ENCODE measurements around the gene HARS1.
"Not testable (repeated sequence)": the region's sequence is repeated elsewhere in the genome, so short reads cannot be mapped to it uniquely, and the experiment has no call there.

The HARS1 gene

DNA sequence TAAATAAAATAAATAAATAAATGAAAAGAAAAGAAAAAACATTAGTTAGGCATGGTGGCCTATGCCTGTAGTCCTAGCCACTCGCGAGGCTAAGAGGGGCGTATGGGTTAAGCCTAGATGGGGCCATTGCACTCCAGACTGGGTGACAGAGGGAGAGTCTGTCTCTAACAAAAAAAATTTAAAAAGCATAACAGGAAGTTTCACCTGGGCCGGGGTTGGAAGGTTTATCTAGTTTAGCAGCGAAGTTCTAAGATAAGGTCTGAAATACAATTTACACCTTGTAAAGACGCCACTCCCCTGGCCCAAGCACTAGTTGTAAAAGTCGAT, 27.1 kb upstream of the HARS1 start:
- in situ Hi-C loops (cut with MboI; ENCODE audit: low pct_unique_long_range_greater_than_20kb, low sequenced_read_pairs, unreplicated experiment) = no loop called here
- no peak for DNase-seq (ENCODE audit: low spot score)
- TF ChIP-seq, protein P1, sequence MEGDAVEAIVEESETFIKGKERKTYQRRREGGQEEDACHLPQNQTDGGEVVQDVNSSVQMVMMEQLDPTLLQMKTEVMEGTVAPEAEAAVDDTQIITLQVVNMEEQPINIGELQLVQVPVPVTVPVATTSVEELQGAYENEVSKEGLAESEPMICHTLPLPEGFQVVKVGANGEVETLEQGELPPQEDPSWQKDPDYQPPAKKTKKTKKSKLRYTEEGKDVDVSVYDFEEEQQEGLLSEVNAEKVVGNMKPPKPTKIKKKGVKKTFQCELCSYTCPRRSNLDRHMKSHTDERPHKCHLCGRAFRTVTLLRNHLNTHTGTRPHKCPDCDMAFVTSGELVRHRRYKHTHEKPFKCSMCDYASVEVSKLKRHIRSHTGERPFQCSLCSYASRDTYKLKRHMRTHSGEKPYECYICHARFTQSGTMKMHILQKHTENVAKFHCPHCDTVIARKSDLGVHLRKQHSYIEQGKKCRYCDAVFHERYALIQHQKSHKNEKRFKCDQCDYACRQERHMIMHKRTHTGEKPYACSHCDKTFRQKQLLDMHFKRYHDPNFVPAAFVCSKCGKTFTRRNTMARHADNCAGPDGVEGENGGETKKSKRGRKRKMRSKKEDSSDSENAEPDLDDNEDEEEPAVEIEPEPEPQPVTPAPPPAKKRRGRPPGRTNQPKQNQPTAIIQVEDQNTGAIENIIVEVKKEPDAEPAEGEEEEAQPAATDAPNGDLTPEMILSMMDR (IDR thresholded peaks at IDR 0.05; ENCODE audit: extremely low read depth, insufficient read depth, missing control alignments) = no peak

- DNase-seq (ENCODE audit: low spot score); in situ Hi-C loops (cut with MboI; ENCODE audit: low pct_unique_long_range_greater_than_20kb, low sequenced_read_pairs, unreplicated experiment): not testable (repeated sequence)
These were observed 25.1 kb upstream of the HARS1 start for GRCh38 chr5:140716238-140716637.

DNA sequence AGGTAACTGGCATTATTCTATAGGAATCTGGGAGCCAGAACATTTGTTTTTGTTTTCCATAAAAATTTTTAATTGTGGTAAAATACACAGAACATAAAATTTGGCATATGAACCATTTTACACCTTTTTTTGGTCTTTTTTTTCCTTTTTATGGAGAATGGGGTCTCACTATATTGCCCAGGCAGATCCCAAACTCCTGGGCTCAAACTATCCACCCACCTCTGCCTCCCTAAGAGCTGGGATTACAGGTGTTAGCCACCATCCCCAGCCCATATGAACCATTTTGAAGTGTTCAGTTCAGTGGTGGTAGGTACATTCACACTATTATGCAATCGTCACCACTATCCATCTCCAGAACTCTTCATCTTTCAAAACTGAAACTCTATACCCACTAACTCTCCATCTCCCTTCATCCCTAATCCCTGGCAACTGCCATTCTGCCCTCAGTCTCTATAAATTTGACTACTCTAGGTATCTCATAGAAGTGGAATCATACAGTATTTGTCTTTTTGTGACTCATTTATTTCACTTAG, 22.5 kb upstream of the HARS1 start:
- TF ChIP-seq, protein P1 (IDR thresholded peaks at IDR 0.05; ENCODE audit: extremely low read depth, insufficient read depth, missing control alignments) = no peak
- in situ Hi-C loops (cut with MboI; ENCODE audit: low pct_unique_long_range_greater_than_20kb, low sequenced_read_pairs, unreplicated experiment) = no loop called here
- no peak for DNase-seq (ENCODE audit: low spot score)

DNA sequence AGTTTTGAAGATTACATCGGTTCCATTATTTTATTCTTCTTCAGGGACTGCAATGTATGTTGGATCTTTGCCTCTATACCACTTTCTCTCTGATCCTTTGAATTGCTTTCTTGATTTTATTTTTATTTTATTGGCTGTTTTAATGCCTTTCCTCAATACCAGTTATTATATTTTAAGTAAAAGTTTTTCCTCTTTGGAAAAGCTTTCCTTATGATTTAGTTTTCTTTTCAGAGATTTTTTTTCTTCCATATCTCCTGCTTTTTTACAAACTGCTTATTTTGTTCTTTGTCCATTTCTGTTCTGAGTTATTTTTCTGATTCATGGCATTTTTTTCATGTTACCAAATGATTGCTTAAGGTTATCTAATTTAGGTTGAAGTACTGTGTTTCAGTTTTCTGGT, 20.6 kb upstream of the HARS1 start:
- DNase-seq (ENCODE audit: low spot score) = no peak
- in situ Hi-C loops (cut with MboI; ENCODE audit: low pct_unique_long_range_greater_than_20kb, low sequenced_read_pairs, unreplicated experiment) = no loop called here
- TF ChIP-seq, protein P1 (IDR thresholded peaks at IDR 0.05; ENCODE audit: extremely low read depth, insufficient read depth, missing control alignments) = no peak

DNA sequence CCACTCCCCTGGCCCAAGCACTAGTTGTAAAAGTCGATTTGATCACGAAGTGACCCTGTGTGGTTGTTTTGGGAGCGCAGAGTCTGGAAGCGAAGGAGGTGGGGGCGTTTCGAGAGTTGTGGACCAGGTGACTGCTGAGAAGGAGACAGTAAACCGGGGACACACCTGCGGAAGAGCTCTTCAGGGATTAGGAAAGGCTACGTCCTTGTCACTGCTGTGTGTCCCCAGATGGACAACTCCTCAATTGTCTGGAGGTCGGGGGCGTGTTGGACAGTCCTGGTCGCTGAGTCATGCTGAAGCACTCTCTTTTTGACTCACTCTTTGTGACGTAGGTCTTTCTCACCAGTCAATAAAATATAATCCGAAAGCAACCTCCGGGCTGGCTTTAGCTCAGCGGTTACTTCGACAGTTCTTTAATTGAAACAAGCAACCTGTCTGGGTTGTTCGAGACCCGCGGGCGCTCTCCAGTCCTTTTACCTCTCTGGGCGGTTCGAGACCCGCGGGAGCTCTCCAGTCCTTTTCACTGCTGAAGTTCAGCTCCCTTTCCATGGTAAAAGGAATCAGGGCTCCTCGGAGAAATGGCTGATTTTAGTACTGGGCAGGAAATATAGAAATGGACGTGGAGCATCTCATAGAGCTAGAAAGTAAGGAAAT, 19.9 kb upstream of the HARS1 start:
- TF ChIP-seq, protein P1 (IDR thresholded peaks at IDR 0.05; ENCODE audit: extremely low read depth, insufficient read depth, missing control alignments) = no peak
- in situ Hi-C loops (cut with MboI; ENCODE audit: low pct_unique_long_range_greater_than_20kb, low sequenced_read_pairs, unreplicated experiment) = no loop called here
- peak; percentile 82 for DNase-seq (ENCODE audit: low spot score)

GRCh38 chr5:140708787-140709186, 17.6 kb upstream of the HARS1 start:
- in situ Hi-C loops (cut with MboI; ENCODE audit: low pct_unique_long_range_greater_than_20kb, low sequenced_read_pairs, unreplicated experiment) = not testable (repeated sequence)

DNA sequence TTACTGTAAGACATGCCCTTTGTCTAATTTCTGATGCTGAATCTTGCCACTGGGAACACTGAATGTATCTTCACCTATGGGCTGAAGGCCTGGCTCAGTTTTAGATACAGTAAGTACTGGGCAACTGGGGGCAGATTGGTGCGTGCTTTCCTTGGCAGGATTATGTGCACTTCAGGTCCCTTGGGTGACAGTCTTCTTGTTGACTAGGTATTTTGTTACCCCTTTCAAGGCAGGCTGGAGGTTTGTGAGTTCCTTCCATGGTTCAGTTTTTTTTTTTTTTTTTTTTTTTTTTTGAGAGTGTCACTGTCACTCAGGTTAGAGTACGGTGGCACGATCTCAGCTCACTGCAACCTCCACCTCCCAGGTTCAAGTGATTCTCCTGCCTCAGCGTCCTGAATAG, 16.6 kb upstream of the HARS1 start:
- TF ChIP-seq, protein P1 (IDR thresholded peaks at IDR 0.05; ENCODE audit: extremely low read depth, insufficient read depth, missing control alignments) = no peak
- in situ Hi-C loops (cut with MboI; ENCODE audit: low pct_unique_long_range_greater_than_20kb, low sequenced_read_pairs, unreplicated experiment) = no loop called here
- DNase-seq (ENCODE audit: low spot score) = no peak

More at GRCh38 chr5:140708787-140709186, 17.6 kb upstream of the HARS1 start:
- DNase-seq (ENCODE audit: low spot score) = not testable (repeated sequence)
